NCI-H1436 (cell line): ENCODE measurements around the gene NUBP2.

Source experiments
- DNase-seq: peaks from one replicate; lab custom pipeline; 2025; lab: John Stamatoyannopoulos, UW

The NUBP2 gene

DNA sequence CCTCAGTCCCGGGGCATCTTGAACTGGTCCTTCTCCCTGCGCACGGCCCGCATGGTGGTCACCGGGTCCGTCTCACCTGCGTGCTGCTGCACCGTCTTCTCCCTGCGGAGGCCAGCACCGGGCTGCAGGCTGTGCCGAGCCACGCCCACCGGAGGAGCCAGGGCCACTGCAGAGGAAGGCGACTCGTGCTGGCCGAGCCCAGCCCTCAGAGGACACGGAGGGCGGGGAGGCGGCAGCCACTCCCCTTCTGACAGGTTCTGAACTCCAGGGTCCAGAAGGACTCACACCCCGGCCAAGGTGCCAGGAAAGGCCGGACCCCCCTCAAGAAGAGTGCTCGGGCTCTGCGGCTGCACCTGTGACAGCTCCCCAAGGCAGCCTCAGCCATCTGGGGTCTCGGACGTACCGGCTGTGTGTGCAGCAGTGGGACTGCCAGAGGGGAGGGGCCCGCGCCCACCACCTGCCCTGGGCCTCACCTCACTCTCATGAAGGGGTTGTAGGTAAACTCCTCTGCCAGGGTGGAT lies 26.6 kb downstream of the NUBP2 start:
- no peak for DNase-seq

DNA sequence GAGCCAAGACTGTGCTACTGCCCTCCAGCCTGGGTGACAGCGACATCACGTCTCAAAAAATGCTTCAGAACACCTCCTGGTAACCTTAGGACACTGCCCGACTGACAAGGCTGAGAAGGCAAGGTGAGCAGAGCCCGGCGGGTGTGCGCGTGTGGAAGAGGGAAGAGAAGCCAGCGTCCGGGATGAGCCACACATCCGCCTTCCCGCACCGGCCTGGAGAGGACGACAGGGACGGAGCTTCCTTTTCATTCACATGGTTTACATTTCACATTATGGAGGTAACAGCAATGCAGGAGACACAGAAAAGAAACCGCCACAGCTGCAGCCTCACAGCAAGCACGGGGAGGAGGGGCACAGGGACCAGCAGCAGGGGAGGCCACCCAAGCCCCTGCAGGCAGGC lies 27.3 kb downstream of the NUBP2 start:
- no peak for DNase-seq

DNA sequence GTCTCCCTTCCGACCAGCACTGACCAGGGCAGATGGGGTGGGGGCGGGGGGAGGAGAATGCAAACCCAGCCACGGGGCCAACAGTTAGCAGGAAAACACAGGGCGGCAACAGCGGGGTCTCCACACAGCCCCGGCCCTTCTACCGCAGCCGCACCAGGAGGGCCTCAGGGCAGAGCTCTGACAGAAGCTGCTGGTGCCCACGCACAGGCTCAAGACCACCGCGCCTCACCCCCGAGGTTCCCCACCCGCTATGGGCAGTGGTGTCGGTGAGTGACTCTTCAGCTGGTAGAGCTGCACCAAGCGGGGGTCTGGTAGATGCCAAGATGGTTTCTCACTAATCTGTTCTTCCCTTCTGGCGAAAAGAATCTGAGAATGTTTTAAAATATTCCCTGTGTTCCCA lies 27.8 kb downstream of the NUBP2 start:
- DNase-seq, result no peak

DNA sequence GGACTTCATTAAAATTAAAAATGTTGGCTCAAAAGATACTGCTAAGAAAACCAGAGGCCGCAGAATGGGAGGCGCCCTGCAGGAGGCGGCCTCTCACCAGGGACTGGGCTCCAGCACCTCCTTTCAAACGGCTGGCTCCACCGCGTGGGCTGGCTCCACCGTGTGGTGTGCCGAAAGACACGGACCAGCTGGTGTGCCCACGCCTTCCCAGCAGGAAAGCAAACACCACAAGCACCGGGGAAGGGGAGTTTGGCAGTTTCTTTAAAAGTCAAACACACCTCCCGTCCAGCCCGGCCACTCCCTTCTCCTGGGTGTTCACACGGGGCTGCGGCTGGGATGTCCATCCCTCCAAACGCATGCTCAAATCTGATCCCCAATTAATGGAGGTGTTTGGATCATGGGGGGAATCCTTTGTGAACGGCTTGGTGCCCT lies 30.0 kb downstream of the NUBP2 start:
- no peak for DNase-seq

DNA sequence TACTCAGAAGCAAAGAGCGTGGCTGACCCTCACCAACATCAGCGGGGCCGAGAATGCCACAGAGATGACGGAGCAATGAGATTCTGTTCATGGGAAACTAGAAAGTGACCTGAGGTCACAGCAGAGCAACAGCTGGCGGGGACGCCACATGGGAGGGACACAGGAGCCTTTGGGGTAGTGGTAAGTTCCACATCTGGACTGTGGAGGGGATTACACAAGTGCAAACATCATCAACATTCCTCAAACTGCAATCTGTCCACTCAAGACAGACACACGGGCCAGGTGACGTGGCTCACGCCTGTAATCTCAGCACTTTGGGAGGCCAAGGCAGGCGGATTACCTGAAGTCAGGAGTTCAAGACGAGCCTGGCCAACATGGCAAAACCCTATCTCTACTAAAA lies 32.7 kb downstream of the NUBP2 start:
- no peak for DNase-seq

DNA sequence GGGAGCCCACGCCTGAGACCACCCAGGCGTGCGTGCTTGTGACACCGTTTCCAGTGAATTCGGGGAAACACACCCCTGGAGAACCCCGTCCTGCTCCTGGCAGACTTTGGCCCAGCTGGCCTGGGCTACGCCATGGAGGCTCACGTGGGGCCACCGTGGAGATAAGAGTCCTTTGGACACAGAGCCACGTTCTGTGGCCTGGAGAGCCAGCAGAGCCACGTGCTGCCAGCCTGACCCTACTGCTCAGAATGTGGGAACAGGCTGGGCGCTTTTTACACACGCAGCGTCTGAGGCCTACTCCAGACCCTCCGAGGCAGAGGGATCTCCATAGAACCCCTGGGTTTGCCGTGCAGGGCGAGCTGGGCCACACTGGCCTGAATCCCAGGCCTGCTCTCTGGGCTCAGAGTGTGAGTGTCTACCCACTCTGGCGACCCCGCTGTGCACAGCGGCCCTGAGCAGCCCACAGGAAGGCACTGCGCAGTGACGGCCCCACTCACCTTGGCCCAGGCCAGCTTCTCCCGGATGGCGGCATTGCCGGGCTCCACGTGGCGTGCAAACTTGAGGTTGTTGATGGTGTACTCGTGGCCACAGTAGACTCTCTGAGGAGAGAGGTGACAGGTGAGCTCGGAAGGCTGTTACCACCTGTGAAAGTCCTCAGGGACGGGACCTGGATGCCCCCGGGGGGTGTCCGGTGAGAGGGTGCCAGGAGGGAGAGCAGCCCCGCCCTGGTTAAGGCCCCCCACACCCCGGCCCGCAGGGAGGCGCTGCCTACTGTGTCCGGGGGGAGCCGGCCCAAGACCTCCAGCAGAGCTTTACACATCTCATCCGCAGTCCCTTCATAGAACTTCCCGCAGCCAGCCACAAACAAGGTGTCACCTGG lies 33.9 kb downstream of the NUBP2 start:
- DNase-seq, result no peak

DNA sequence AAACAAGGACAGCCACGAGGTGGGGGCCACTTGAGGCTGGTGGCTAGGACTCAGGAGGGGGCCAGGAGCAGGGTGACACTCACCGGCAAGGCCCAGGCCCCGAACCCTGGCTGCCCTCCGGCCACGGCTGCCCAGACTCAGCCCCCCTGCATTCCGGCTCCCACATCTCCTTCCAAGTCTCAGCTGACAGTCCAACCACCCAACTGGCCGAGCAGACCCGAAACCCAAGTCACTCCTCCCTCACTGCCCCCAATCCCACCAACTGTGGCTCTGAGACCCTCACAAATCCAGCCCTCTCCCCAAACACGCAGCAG lies 34.5 kb downstream of the NUBP2 start:
- no peak for DNase-seq

DNA sequence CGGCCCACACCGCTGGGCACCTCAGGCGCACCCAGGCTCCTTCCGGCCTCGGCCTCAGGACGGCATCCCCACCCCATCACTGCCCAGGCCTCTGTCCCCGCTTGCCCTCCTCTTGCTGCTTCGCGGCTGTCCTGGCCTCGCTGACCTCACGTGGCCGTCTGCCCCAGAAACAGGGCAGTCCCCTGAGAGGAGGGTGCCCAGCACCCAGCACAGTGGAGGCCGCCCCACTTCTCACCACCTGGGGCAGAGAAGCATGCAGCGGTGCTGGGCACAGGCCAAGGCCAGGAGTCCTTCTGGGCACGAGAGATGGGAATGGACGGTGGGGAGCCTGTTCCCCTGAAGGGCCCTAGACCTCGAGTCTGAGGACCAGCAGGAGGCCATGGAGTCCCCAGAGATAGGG lies 35.0 kb downstream of the NUBP2 start:
- no peak for DNase-seq

DNA sequence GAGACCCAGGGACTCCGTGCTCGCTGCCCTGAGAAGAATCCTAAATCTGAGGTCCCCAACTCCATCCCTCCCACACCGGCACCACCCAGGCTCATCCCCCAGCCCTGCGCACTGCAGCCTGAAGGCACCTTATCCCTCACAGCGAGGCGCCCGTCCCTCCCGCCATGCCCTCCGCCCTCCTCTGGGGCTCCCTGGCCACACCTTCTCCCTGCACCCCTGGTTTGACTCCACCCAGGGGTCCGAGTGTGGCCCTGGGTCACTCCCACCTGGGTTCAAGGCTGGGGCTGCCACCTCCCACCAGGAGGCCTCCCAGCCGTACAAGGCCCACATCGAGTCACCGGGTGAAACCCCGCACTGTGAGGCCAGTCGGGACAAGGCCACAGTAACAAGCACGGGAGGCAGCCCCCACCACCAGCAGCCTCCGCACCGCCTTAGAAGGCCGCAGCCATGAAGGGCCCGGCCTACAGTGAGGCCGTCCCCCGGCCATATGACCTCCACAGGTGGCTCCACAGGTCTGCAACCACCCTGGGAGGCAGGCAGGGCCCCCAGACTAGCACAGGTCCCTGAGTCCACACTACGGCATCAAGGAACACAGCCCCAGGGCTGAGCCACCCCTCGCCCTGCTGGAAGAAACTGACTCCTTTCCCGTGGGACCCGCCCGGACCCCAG lies 35.6 kb downstream of the NUBP2 start:
- no peak for DNase-seq

DNA sequence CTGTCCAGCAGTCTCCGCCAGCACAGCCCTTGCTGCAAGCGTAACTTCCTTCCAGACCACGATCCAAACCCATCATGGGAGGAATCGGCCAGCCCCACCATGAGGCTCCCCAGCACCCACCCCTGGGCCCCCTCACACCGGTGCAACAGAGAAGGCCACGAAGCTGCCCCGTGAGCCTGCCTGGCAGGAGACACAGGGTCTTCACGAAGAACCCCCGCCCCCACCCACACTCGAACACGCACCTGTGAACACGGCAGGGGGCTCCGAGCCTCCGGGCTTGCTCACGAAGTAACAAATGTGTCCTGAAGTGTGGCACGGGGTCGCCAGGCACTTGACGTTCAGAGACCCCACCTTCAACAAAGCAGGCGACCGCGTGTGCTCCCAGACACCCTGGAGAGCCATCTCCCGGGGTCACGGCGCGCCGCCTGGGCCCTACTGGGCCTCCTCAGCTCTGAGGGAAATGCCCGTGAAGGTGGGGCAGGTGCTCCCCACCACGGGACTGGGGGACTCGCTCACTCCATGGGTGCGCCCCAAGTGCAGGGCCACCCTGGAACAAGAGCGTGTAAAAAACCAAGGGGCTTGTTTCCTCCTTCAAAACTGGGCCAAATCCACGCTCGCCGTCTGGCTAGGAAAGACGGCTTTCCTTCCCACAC lies 36.2 kb downstream of the NUBP2 start:
- DNase-seq, result no peak

DNA sequence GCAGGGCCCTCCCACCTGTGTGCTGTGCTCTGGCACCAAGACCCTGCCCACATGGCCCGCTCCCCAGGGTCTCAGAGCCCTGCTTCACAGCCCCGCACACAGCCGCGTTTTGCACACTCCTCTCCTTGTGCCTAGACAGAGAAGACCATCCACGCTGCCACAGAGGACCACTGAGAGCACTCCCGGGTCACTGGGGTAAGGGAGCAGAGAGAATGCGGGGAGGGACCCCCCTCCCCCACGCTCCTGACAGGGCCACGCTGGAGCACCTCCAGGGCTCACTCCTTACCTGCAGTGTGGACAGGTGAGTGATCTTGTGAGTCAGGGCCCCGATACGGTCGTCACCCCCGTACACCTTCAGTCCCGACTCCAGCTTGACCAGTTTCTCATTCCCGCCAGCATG lies 36.9 kb downstream of the NUBP2 start:
- DNase-seq, result no peak

DNA sequence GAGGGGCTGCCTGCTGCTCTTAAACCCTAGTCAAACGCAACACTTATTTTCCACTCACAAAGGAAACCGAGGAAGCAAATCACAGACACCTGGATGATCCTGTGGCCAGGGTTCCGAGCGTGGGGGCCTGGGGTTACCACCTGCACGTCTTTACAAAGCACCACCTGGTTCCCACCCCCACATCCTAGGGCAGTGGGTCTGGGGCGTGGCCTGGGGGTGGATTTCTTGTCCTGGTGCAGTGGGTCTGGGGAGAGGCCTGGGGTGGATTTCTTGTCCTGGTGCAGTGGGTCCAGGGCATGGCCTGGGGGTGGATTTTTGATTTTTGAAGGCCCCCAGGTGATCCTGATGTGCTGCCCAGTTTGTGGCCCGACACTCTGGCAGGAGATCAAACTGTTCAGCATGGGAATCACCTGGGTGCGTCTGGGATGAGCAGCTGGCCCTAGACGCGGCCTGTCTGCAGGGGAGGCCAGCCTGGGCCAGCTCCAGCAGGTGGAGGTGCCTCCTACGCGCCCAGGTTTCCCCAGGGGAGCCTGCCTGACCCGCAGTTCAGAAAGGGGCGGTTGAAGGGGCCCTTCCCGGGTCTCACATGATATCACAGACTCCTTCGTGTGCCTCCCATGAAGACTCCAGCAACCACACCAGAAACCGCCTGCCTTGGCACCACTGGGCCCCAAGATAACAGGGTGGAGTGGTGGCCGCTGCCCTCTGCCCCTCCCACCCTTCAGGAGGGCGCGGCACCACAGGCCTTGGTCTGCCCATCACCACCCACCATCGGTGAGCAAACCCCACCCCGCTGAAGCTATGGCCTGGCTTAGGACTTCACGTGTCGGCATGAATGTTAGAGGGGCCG lies 37.6 kb downstream of the NUBP2 start:
- DNase-seq, result no peak

DNA sequence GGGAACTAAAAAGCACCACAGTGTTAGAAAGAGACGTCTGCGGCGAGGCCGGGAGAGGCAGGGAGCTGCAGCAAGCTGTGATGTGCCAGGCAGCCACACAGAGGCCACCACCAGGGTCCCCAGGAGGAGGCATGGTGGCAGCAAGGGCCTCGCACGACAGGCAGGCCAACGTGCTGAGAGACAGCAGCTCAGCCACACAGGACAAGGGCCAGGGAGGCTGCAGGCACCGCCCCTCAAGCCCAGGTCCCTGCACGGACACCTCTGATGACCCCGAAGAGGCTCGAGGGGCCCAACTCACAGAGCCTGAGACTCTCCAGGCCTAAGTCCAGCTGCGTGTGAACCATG lies 38.2 kb downstream of the NUBP2 start:
- no peak for DNase-seq

DNA sequence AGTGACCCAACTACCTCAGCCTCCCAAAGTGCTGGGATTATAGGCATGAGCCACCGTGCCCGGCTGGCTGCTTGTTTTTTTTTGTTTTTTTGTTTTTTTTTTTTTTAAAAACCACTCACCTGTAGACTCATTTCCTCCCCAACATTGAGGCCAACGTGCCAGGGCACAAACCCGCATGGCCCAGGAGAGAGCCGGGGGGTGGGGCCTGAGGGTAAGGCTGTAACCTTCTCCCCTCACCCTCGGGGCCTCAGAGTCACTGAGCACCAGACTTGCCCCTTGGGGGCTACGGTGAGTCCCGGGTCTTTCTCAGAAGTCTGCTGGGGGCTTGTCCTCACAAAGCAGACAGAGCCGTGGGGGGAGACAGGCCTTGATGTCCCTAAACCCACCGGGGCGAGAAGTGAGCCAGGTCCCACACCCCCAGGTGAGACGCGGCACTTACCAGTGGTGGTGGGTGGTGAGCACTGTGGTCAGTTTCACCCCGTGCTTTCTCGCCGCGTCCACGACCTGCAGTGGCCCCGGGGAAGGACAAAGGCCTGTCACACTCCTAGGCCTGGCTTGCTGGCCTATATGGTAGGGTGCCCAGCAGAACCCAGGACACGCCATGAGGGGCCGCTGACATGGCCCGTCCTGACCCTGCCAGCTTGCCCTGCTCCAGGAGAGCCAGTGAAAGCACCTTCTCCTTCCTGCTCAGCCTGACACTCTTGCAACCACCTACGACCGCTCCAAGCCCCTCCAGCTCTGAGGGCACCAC lies 39.3 kb downstream of the NUBP2 start:
- DNase-seq, result no peak

DNA sequence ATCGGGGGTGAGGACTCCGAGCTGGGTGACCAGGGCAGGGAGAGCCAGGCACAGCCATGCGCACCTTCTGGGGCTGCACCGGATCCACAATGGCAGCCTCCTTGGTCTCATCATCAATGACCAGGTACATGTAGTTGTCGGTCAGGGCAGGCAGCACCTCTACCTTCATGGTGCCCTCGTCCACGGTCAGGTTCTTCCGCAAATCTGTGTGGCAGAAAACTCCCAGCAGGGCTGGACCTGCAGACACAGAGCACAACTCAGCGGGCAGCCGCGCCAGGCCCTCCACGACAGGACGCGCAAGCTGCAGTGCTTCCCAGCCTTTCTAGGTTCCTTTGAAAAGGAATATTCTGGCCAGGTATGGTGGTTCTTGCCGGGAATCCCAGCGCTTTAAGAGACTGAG lies 40.0 kb downstream of the NUBP2 start:
- no peak for DNase-seq

DNA sequence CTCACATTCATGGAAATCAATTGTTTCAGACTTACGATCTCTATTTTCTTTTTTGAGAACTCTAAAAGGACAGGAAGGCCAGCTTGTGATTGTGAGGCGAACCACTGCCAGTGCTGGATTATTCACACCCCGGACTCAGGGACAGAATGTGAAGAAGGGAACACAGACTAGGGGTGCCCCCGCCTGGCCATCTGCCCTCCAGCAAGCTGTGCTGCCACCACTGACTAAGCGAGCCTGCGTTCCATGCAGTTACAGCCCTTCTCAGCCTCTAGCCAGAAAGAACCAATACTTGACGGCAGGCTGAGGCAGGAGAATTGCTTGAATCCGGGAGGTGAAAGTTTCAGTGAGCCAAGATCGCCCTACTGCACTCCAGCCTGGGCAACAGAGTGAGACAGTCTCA lies 41.1 kb downstream of the NUBP2 start:
- DNase-seq, result no peak

DNA sequence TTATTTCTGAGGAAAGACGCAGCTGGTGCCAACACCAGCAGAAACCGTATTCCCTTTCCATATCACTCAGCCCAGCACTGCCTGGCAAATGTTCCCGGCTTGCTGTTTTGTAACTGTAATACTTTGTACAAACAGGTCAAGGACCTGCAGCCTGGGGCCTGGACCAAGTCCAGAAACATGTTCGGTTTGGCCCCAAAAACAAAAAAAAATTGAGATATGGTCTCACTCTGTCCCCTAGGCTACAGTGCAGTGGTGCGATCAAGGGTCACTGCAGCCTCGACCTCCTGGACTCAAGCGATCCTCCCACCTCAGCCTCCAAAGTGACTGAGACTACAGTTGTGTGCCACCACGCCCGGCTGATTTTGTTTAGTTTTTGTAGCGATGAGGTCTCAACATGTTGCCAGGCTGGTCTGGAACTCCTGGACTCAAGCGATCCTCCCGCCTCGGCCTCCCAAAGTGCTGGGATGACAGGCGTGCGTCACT lies 42.7 kb downstream of the NUBP2 start:
- DNase-seq, result no peak

DNA sequence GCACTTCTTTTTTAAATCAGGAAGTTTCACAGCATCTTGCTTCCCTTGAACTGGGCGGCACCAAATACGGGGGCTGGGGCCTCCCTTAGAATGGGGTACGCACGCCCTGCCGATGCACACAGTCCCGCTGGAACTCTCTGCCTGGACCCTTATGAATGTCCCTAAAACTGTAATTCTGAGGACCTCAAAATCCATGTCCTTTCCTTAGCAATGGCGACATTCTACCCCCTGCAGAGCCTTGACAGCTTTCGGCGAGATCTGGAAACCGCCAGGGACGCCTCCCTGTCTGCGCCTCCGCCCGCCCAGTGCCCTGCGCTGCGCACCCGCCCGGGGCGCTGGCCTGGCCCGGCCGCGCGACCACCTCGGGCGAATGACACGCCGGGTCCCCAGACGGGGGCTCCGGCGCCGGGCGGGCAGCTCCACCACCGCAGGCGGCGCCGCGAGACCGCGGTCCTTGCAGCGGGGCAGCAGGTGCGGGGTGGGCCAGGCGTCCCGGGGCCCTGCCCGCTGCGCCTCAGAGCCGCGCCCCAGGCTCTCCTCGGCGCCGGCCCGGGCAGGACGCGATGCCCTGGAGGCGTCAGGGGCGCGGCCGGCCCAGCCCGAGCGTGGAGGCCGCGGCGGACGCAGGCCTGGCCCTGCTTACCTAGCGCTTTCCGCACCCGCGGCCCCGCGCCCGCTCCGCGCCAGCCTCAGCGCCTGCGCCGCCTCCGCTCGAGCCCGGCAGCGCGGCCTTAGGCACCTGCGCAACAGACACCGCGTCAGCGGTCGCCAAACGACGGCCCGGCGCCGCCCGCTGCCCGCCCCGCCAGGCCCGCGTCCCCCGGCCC lies 43.3 kb downstream of the NUBP2 start:
- peak; percentile 56 for DNase-seq

DNA sequence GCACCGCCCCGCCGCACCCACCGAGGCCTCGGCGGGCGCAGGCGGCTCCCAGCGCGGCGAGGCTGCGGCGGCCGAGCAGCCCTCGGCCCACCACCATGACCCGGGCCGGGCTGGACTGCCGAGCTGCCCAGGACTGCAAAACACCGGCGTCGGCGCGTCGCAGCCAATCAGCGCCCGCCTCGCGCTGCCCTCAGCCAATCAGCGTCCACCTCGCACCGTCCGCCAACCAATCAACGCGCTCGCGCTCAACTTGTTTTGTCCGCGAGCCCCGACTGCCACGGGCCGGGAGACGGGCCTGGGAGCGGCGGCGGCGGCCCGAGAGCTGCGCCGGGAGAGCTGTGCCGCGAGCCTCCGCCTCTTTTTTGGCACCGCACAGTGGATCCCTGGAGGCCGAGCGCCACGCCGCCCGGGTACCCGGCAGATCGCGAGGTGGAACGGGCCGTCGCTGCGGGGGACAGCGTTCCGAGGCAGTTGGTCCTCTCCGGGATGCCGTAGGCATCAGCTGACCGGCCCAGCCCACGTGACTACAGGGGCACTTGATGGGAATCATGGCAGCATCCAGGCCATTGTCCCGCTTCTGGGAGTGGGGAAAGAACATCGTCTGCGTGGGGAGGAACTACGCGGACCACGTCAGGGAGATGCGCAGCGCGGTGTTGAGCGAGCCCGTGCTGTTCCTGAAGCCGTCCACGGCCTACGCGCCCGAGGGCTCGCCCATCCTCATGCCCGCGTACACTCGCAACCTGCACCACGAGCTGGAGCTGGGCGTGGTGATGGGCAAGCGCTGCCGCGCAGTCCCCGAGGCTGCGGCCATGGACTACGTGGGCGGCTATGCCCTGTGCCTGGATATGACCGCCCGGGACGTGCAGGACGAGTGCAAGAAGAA lies 44.2 kb downstream of the NUBP2 start, which contains the start of the genes FAHD1 and HAGH:
FAHD1 (plus strand) TSS at position 516 of the 883 bp plus-strand sequence; CDS start at position 549, 33 bp downstream.
HAGH (minus strand) TSS at position 135 of the 883 bp plus-strand sequence; CDS start at position 97, 38 bp downstream.
- DNase-seq, result peak; percentile 78
